WTC11 (cell line): ENCODE measurements around the gene DMGDH. TPM values are rescaled to one million over a fixed set of nuclear protein-coding genes. Genes with fewer than 3 reads are reported as not detected.

Experiments used
- ATAC-seq: fragments of 200-7000 bp; cut with Tn5 transposase; 2 replicates; pipeline ENCODE4 v1.10.0; 2021; ENCODE audit warnings: mild to moderate bottlenecking, moderate library complexity
- CTCF ChIA-PET: fragments of 300-600 bp; sonication (Branson Sonifier 250); formaldehyde crosslinking; loops from one replicate; lab custom pipeline; 2021; ENCODE audit warnings: antibody characterized with exemption; lab: Charles Lee
- POLR2A ChIA-PET: fragments of 350-600 bp; sonication (Branson Sonifier 250); formaldehyde crosslinking; loops from one replicate; lab custom pipeline; 2021; ENCODE audit warnings: antibody characterized with exemption; lab: Charles Lee
- DNase-seq: peaks from one replicate; pipeline ENCODE4 v3.0.0; 2021; ENCODE audit warnings: low spot score
- H3K27ac Mint-ChIP-seq: 2 replicates; pipeline ENCODE4 v1.8.0; 2021; ENCODE audit warnings: mixed read lengths
- H3K27me3 Mint-ChIP-seq: 2 replicates; pipeline ENCODE4 v1.8.0; 2021; ENCODE audit warnings: low read depth, mild to moderate bottlenecking, moderate library complexity, mixed read lengths
- H3K36me3 Mint-ChIP-seq: 2 replicates; pipeline ENCODE4 v1.8.0; 2021; ENCODE audit warnings: mixed read lengths
- H3K4me1 Mint-ChIP-seq: 2 replicates; pipeline ENCODE4 v1.8.0; 2022; ENCODE audit warnings: mixed read lengths
- H3K4me3 Mint-ChIP-seq: 2 replicates; pipeline ENCODE4 v1.8.0; 2021; ENCODE audit warnings: mild to moderate bottlenecking, moderate library complexity, mixed read lengths
- H3K9me3 Mint-ChIP-seq: 2 replicates; pipeline ENCODE4 v1.8.0; 2021; ENCODE audit warnings: mixed read lengths
- CBFB ChIP-seq: sonication (generic); formaldehyde crosslinking; IDR thresholded peaks from 2 replicates; pipeline ENCODE4 v1.8.1; 2022; ENCODE audit warnings: mild to moderate bottlenecking, low read depth, missing genetic modification reagents
- CREM ChIP-seq: sonication (generic); formaldehyde crosslinking; IDR thresholded peaks from 2 replicates; pipeline ENCODE4 v1.8.1; 2022; ENCODE audit warnings: mild to moderate bottlenecking, missing genetic modification reagents, moderate library complexity
- ESRRA ChIP-seq: sonication (generic); formaldehyde crosslinking; IDR thresholded peaks from 2 replicates; pipeline ENCODE4 v1.8.1; 2022; ENCODE audit warnings: mild to moderate bottlenecking, missing genetic modification reagents, borderline replicate concordance
- FOXJ3 ChIP-seq: sonication (generic); formaldehyde crosslinking; IDR thresholded peaks from 2 replicates; pipeline ENCODE4 v1.9.0; 2021; ENCODE audit warnings: missing genetic modification reagents, mild to moderate bottlenecking, borderline replicate concordance
- JAZF1 ChIP-seq: fragments of 250-450 bp; sonication (Bioruptor Pico); IDR thresholded peaks from 2 replicates; pipeline ENCODE4 v1.9.0; 2021; ENCODE audit warnings: moderate library complexity, mild to moderate bottlenecking, inconsistent platforms
- MXD4 ChIP-seq: fragments of 250-450 bp; sonication (Bioruptor Pico); IDR thresholded peaks from 2 replicates; pipeline ENCODE4 v1.8.0; 2021; ENCODE audit warnings: mild to moderate bottlenecking, moderate library complexity, borderline replicate concordance
- MYBL2 ChIP-seq: sonication (generic); formaldehyde crosslinking; IDR thresholded peaks from 2 replicates; pipeline ENCODE4 v1.8.1; 2023; ENCODE audit warnings: mild to moderate bottlenecking, moderate library complexity, missing genetic modification reagents
- PRRX2 ChIP-seq: fragments of 250-450 bp; sonication (Bioruptor Pico); IDR thresholded peaks from 2 replicates; pipeline ENCODE4 v1.8.0; 2021; ENCODE audit warnings: mild to moderate bottlenecking
- SMAD4 ChIP-seq: sonication (generic); formaldehyde crosslinking; IDR thresholded peaks from 2 replicates; pipeline ENCODE4 v1.8.0; 2022; ENCODE audit warnings: mild to moderate bottlenecking, missing genetic modification reagents
- SOX15 ChIP-seq: fragments of 250-450 bp; sonication (Bioruptor Pico); IDR thresholded peaks from 2 replicates; pipeline ENCODE4 v1.9.0; 2021; ENCODE audit warnings: mild to moderate bottlenecking
- SP1 ChIP-seq: sonication (generic); formaldehyde crosslinking; conservative IDR thresholded peaks from 2 replicates; pipeline ENCODE4 v1.8.1; 2022; ENCODE audit warnings: missing genetic modification reagents
- TCF7 ChIP-seq: sonication (generic); formaldehyde crosslinking; IDR thresholded peaks from 2 replicates; pipeline ENCODE4 v1.8.0; 2022; ENCODE audit warnings: mild to moderate bottlenecking, low read depth, missing genetic modification reagents, moderate library complexity
- TEAD1 ChIP-seq: sonication (generic); formaldehyde crosslinking; IDR thresholded peaks from 2 replicates; pipeline ENCODE4 v1.8.0; 2022; ENCODE audit warnings: mild to moderate bottlenecking, missing genetic modification reagents
- USF1 ChIP-seq: sonication (generic); formaldehyde crosslinking; IDR thresholded peaks from 2 replicates; pipeline ENCODE4 v1.8.0; 2022; ENCODE audit warnings: mild to moderate bottlenecking, missing genetic modification reagents
- ZNF425 ChIP-seq: fragments of 250-450 bp; sonication (Bioruptor Pico); conservative IDR thresholded peaks from 2 replicates; pipeline ENCODE4 v1.9.0; 2021; ENCODE audit warnings: mild to moderate bottlenecking
- ZNF671 ChIP-seq: fragments of 250-450 bp; sonication (Bioruptor Pico); IDR thresholded peaks from 2 replicates; pipeline ENCODE4 v1.8.0; 2021; ENCODE audit warnings: mild to moderate bottlenecking
- total RNA-seq: library from RNA; stranded (reverse); gene quantifications from 3 replicates; pipeline ENCODE4 v1.2.3, GENCODE V29; 2021
- TF ChIP-seq, protein P1 (sequence below): fragments of 200-600 bp; IDR thresholded peaks from 2 replicates; pipeline ENCODE4 v1.8.0; 2022; ENCODE audit warnings: antibody characterized with exemption
- TF ChIP-seq, protein P2 (sequence below): sonication (generic); formaldehyde crosslinking; IDR thresholded peaks from 2 replicates; pipeline ENCODE4 v1.8.1; 2023; ENCODE audit warnings: mild to moderate bottlenecking, moderate library complexity, missing genetic modification reagents
- TF ChIP-seq, protein P3 (sequence below): sonication (generic); formaldehyde crosslinking; IDR thresholded peaks from 2 replicates; pipeline ENCODE4 v1.8.0; 2022; ENCODE audit warnings: mild to moderate bottlenecking, missing genetic modification reagents
- TF ChIP-seq, protein P4 (sequence below): sonication (generic); formaldehyde crosslinking; IDR thresholded peaks from 2 replicates; pipeline ENCODE4 v1.8.1; 2023; ENCODE audit warnings: mild to moderate bottlenecking, missing genetic modification reagents, moderate library complexity
- TF ChIP-seq, protein P5 (sequence below): sonication (generic); formaldehyde crosslinking; conservative IDR thresholded peaks from 2 replicates; pipeline ENCODE4 v1.8.1; 2023; ENCODE audit warnings: mild to moderate bottlenecking, low read depth, missing genetic modification reagents, moderate library complexity

The DMGDH gene
- total RNA-seq, 1 experiment from 2014 or later = 0.35 TPM

GRCh38 chr5:79109527-79110492 is 40.3 kb upstream of the DMGDH start:
- CTCF ChIA-PET = interaction anchor here (0.5 to 1.6 kb wide), 5 partner anchors 23 to 499 kb away, joined by 3 to 15 read pairs (median 10); no protein-coding TSS in a partner anchor
- H3K27ac Mint-ChIP-seq = no peak overlapping the region
- DNase-seq = peak; percentile 64
- POLR2A ChIA-PET = no interaction called here
- H3K4me3 Mint-ChIP-seq = no peak overlapping the region
- peak; percentile 71 for ATAC-seq
- no peaks in the 10 kb centered on the region for H3K9me3 Mint-ChIP-seq
- TF ChIP-seq, protein P1, sequence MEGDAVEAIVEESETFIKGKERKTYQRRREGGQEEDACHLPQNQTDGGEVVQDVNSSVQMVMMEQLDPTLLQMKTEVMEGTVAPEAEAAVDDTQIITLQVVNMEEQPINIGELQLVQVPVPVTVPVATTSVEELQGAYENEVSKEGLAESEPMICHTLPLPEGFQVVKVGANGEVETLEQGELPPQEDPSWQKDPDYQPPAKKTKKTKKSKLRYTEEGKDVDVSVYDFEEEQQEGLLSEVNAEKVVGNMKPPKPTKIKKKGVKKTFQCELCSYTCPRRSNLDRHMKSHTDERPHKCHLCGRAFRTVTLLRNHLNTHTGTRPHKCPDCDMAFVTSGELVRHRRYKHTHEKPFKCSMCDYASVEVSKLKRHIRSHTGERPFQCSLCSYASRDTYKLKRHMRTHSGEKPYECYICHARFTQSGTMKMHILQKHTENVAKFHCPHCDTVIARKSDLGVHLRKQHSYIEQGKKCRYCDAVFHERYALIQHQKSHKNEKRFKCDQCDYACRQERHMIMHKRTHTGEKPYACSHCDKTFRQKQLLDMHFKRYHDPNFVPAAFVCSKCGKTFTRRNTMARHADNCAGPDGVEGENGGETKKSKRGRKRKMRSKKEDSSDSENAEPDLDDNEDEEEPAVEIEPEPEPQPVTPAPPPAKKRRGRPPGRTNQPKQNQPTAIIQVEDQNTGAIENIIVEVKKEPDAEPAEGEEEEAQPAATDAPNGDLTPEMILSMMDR = peak; percentile 52; the same call in 1 of the 2 replicates
- TF ChIP-seq ZNF671 (CRISPR knock-in tag) = no peak
- peaks cover 8% of the 10 kb centered on the region; the same call in 1 of the 2 replicates for H3K4me1 Mint-ChIP-seq
- H3K36me3 Mint-ChIP-seq = no peaks in the 10 kb centered on the region
- peaks cover 47% of the 10 kb centered on the region for H3K27me3 Mint-ChIP-seq

- ChIA-PET POLR2A (no interaction called here), CTCF (interaction anchor here (1.2 to 1.6 kb wide), 4 partner anchors 24 to 210 kb away, joined by 5 to 15 read pairs (median 11); no protein-coding TSS in a partner anchor)
- Mint-ChIP-seq H3K27ac (no peak overlapping the region), H3K36me3 (no peaks in the 10 kb centered on the region), H3K9me3 (no peaks in the 10 kb centered on the region), H3K4me3 (no peak overlapping the region), H3K4me1 (peaks cover 8% of the 10 kb centered on the region; the same call in 1 of the 2 replicates), H3K27me3 (peaks cover 40% of the 10 kb centered on the region)
- ATAC-seq (no peak), DNase-seq (no peak)
- TF ChIP-seq TCF7 (CRISPR knock-in tag) = no peak
- no peak for TF ChIP-seq SOX15 (CRISPR knock-in tag)
- no peak for TF ChIP-seq ZNF425
- no peak for TF ChIP-seq CREM
- TF ChIP-seq FOXJ3 = no peak
- TF ChIP-seq, protein P2, sequence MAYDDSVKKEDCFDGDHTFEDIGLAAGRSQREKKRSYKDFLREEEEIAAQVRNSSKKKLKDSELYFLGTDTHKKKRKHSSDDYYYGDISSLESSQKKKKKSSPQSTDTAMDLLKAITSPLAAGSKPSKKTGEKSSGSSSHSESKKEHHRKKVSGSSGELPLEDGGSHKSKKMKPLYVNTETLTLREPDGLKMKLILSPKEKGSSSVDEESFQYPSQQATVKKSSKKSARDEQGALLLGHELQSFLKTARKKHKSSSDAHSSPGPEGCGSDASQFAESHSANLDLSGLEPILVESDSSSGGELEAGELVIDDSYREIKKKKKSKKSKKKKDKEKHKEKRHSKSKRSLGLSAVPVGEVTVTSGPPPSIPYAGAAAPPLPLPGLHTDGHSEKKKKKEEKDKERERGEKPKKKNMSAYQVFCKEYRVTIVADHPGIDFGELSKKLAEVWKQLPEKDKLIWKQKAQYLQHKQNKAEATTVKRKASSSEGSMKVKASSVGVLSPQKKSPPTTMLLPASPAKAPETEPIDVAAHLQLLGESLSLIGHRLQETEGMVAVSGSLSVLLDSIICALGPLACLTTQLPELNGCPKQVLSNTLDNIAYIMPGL = no peak
- TF ChIP-seq CBFB (CRISPR knock-in tag) = no peak
- TF ChIP-seq SMAD4 (CRISPR knock-in tag) = no peak
- TF ChIP-seq, protein P3, sequence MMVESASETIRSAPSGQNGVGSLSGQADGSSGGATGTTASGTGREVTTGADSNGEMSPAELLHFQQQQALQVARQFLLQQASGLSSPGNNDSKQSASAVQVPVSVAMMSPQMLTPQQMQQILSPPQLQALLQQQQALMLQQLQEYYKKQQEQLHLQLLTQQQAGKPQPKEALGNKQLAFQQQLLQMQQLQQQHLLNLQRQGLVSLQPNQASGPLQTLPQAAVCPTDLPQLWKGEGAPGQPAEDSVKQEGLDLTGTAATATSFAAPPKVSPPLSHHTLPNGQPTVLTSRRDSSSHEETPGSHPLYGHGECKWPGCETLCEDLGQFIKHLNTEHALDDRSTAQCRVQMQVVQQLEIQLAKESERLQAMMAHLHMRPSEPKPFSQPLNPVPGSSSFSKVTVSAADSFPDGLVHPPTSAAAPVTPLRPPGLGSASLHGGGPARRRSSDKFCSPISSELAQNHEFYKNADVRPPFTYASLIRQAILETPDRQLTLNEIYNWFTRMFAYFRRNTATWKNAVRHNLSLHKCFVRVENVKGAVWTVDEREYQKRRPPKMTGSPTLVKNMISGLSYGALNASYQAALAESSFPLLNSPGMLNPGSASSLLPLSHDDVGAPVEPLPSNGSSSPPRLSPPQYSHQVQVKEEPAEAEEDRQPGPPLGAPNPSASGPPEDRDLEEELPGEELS (CRISPR knock-in tag) = no peak
- TF ChIP-seq JAZF1 (CRISPR knock-in tag) = no peak
- no peak for TF ChIP-seq TEAD1 (CRISPR knock-in tag)
- no peak for TF ChIP-seq PRRX2 (CRISPR knock-in tag)
- no peak for TF ChIP-seq ESRRA (CRISPR knock-in tag)
- TF ChIP-seq MYBL2 (CRISPR knock-in tag) = no peak
- no peak for TF ChIP-seq USF1 (CRISPR knock-in tag)
- TF ChIP-seq, protein P4, sequence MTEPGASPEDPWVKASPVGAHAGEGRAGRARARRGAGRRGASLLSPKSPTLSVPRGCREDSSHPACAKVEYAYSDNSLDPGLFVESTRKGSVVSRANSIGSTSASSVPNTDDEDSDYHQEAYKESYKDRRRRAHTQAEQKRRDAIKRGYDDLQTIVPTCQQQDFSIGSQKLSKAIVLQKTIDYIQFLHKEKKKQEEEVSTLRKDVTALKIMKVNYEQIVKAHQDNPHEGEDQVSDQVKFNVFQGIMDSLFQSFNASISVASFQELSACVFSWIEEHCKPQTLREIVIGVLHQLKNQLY (CRISPR knock-in tag) = no peak
- TF ChIP-seq MXD4 = no peak
- TF ChIP-seq, protein P5, sequence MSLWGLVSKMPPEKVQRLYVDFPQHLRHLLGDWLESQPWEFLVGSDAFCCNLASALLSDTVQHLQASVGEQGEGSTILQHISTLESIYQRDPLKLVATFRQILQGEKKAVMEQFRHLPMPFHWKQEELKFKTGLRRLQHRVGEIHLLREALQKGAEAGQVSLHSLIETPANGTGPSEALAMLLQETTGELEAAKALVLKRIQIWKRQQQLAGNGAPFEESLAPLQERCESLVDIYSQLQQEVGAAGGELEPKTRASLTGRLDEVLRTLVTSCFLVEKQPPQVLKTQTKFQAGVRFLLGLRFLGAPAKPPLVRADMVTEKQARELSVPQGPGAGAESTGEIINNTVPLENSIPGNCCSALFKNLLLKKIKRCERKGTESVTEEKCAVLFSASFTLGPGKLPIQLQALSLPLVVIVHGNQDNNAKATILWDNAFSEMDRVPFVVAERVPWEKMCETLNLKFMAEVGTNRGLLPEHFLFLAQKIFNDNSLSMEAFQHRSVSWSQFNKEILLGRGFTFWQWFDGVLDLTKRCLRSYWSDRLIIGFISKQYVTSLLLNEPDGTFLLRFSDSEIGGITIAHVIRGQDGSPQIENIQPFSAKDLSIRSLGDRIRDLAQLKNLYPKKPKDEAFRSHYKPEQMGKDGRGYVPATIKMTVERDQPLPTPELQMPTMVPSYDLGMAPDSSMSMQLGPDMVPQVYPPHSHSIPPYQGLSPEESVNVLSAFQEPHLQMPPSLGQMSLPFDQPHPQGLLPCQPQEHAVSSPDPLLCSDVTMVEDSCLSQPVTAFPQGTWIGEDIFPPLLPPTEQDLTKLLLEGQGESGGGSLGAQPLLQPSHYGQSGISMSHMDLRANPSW (CRISPR knock-in tag) = no peak
- TF ChIP-seq SP1 (CRISPR knock-in tag) = no peak
These were observed 39.3 kb upstream of the DMGDH start for GRCh38 chr5:79108792-79109191.
